Measurements from ENCODE around the gene PNKP.

Gene PNKP

GRCh38 chr19:49866933-49867782 lies at the start of gene PNKP:
Gene PNKP (minus strand): TSS chr19:49867576. CDS start chr19:49867204, 372 bp downstream.
- peak; percentile 91 for DNase-seq

GRCh38 chr19:49915271-49915670 lies 47.9 kb upstream of the PNKP start:
- no peak for DNase-seq

GRCh38 chr19:49913720-49914119 lies 46.3 kb upstream of the PNKP start:
- no peak for DNase-seq

GRCh38 chr19:49912965-49913685 lies 45.7 kb upstream of the PNKP start:
- DNase-seq, result no peak

- no peak for DNase-seq
Observed at GRCh38 chr19:49911381-49912145, 44.2 kb upstream of the PNKP start.

- DNase-seq, result no peak
Observed at GRCh38 chr19:49910179-49910578, 42.8 kb upstream of the PNKP start.

- no peak for DNase-seq
Observed at GRCh38 chr19:49908480-49909420, 41.4 kb upstream of the PNKP start.

- no peak for DNase-seq
Observed at GRCh38 chr19:49907745-49908446, 40.5 kb upstream of the PNKP start.

GRCh38 chr19:49906879-49907564 lies 39.6 kb upstream of the PNKP start:
- DNase-seq, result no peak

GRCh38 chr19:49904136-49904535 lies 36.8 kb upstream of the PNKP start:
- DNase-seq, result no peak

- DNase-seq, result peak; percentile 27
Observed at GRCh38 chr19:49896863-49897621, 29.7 kb upstream of the PNKP start, which contains the start of gene IL4I1. Gene IL4I1 (minus strand): TSS chr19:49896887. CDS start chr19:49896160, 727 bp downstream.

- no peak for DNase-seq
Observed at GRCh38 chr19:49895566-49896297, 28.4 kb upstream of the PNKP start.

- no peak for DNase-seq
Observed at GRCh38 chr19:49894879-49895565, 27.6 kb upstream of the PNKP start.

- no peak for DNase-seq
Observed at GRCh38 chr19:49894011-49894664, 26.8 kb upstream of the PNKP start.

- DNase-seq, result no peak
Observed at GRCh38 chr19:49892716-49893115, 25.3 kb upstream of the PNKP start.

GRCh38 chr19:49891393-49891792 lies 24.0 kb upstream of the PNKP start:
- no peak for DNase-seq

- peak; percentile 70 for DNase-seq
Observed at GRCh38 chr19:49890349-49891311, 23.3 kb upstream of the PNKP start.
